HT-29 (cell line): ENCODE results near the gene SLC22A23. TPM values are rescaled to one million over a fixed set of nuclear protein-coding genes. Genes with fewer than 3 reads are reported as not detected.

Experiments used
- DNase-seq: peaks from one replicate; pipeline ENCODE4 v3.0.0-alpha.2; 2015; ENCODE audit warnings: low spot score
- total RNA-seq: library from RNA; depleted of rRNA; stranded (reverse); fragments of >200 nt; shearing (Covaris generic); gene quantifications from 2 replicates; pipeline ENCODE4 v1.2.3, GENCODE V29; 2014

The SLC22A23 gene
- total RNA-seq, 1 experiment from 2014 or later = 10.8 TPM

DNA sequence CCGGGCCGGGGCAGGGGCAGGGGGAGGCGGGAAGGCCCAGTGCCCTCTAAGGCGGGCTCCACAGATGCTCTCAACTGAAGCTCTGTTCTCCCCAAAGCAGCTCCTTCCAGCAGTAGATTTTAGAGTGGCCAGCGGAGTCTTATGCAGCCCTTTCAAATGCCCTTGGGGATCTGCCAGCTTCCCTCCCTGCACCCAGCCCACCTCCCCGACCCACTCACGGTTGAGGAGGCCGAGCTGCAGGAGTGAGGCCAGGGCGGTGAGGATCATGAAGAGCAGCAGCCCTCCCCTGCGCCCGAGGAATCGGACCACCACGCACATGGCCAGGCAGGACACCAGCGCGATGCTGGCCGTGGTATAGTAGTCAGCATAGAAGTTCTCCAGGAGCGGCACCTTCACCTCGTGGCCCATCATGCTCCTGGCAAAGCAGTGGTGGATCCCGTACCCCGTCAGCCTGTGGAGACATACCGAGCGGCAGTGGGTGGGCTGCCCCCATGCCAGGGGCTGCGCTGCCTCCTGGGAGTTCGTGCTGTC lies 170.1 kb downstream of the SLC22A23 start:
- DNase-seq = no peak

DNA sequence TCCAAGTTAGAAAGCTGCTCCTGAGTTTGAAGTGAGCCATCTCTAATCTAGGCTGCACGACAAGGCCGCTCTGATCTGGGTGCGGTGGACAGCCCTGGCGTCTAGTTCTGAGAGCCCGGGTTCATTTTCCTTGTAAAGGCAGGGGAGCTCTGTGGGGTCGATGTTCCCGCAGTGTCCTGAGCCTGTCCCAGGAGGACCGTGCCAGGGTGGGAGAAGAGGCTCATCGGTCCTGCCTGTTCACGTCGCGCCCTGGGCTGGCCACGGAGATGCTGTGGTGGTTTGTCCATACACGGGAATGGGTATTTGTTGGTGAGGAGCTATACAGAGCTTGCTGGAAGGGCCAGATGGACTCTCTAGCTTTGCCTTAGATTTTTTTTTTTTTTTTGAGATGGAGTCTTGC lies 171.1 kb downstream of the SLC22A23 start:
- no peak for DNase-seq

- no peak for DNase-seq
These were observed 171.7 kb downstream of the SLC22A23 start for GRCh38 chr6:3285049-3285639.

DNA sequence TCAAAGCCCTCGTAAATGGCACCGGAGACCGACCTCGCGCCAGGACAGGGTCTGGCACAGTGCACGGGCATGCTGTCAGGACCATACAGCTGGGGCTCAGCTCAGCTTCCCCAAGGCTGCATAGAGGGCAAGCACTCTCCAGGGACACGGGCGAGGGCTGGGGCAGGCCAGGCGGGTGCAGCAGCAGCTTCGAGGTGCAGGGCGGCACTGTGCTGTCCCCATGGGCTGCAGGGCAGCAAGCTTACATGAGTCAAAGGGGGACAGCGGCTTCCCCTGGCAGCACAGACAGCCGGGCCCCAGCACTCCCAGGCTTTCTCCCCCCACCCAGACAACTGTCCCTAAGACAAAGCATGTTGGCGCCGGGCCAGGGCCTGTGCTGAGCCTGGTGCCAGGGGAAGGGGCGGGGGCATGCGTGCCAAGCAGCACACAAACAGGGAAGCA lies 172.4 kb downstream of the SLC22A23 start:
- DNase-seq = no peak

DNA sequence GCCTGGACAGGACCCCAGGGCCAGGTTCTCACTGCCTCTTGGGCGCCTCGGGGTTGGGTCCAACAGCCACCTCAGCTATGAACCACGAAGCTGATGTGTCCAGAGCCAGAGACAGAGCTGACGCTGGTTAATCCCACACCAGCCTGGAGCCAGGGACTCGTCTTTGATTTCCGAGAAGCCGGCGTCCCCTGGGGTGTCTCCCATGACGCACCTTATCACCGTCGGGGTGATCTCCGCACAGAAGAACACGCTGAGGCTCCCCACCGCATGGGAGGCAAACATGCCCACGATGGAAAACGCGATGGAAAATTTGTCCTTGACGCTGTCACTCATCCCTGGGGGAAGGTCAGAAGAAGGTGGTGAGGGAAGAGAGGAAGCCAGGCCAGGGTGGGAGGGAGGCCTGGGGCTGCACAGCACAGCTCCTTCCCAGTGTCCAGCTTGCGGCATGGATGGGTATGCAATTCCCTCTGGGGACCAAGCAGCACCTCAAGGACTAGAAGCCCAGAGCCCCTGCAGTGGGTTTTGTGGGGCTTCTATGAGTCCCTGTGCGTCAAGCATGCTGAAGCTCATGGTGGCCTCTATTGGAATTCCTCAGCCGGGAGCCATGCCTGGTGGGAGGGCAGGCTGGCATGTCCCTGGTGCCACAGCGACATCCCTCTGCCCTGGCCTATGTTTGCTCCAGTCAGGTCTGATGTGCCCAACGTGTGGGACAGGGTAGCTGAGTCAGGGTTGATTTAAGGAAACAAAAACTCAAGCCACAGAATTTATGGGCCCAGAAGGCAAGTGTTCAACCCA lies 173.0 kb downstream of the SLC22A23 start:
- DNase-seq = no peak

- DNase-seq = no peak
These were observed 173.6 kb downstream of the SLC22A23 start for GRCh38 chr6:3283241-3283640.

- no peak for DNase-seq
These were observed 174.2 kb downstream of the SLC22A23 start for GRCh38 chr6:3282476-3283236.

- no peak for DNase-seq
These were observed 175.0 kb downstream of the SLC22A23 start for GRCh38 chr6:3281631-3282475.

- no peak for DNase-seq
These were observed 175.9 kb downstream of the SLC22A23 start for GRCh38 chr6:3280866-3281465.

DNA sequence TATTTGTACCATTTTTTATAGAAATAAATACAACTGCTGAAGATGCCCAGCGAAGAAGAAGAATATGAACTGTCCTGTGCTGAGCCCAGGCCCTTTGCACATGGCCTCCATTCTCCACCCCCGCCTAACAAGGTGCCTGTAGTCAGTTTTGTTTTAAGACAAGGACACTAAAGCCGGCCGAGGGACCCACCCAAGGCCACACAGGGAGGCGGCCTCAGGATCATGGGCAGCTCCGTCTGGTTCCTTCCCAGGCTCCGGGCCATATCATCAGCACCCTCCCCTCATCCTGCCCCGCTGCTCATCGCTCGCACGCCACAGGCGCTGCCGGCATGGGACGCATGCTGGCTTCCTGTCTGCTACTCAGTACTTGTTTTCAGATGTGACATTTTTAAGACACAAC lies 176.8 kb downstream of the SLC22A23 start:
- no peak for DNase-seq

GRCh38 chr6:3278691-3279090 lies 178.2 kb downstream of the SLC22A23 start:
- DNase-seq = no peak

GRCh38 chr6:3277851-3278416 lies 178.9 kb downstream of the SLC22A23 start:
- no peak for DNase-seq

DNA sequence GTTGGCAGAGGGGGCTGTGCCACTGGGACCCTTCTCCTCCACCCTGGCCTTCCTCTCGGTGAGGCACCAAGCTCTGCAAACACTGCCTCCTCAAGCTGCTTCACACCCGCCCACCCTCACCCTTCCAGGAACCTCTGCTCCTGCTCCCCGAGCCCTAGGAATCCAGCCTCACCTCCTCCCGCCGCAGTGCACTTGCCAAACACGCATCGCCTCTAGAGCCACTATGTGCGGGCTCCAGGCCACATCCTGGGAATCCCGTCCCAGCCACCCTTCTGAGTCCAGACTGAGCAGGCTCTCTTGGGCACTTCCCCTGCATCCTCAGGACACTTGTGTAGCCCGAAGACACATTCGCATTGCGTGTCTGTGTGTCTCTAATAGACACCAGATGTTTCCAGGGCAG lies 179.6 kb downstream of the SLC22A23 start:
- no peak for DNase-seq

DNA sequence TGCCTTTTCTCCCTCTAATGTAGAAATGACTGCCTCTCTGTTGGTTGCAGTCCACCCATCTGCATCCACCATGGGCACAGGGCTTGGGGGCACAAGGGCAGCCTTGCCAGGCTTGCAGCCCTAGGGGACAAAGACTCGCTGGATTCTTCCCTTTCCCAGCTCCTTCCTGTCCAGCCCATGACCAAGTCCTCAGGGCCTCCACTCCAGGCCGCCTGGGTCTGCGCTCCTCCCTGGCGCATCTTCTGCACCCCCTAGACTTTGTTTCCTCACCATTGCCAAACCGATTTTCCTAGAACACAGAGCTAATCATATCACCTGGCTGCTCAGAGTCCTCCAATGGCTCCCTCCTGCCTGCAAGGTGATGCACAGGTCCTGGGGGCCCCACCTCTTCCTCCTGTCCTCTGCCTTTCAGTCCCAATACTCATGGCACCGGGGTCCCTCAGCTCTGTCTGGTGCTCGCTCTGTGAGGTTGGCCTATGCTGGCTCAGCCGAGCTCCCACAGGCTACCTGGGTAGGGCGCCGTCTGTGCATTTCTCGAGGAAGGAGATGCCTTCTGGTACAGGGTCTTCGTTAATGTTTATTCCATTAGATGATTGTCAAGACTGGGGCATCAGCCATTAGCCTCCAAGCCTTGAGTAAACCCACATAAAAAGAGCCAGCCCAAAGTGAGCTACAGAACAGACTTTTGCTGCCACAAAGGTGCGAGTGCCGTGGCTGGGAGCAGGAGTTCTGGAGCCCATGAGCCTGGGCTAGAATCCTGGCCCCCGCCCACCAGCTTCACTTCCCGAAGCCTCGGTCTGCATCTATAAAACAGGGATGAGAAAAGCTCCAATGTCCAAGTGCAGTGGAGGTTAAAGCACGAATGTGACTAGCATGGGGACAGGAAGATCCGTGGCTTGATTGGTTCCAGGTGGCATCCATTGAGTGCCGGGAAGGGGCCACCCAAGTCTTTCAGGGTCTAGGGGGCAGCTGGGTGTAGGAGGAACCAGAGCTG lies 180.4 kb downstream of the SLC22A23 start:
- no peak for DNase-seq

DNA sequence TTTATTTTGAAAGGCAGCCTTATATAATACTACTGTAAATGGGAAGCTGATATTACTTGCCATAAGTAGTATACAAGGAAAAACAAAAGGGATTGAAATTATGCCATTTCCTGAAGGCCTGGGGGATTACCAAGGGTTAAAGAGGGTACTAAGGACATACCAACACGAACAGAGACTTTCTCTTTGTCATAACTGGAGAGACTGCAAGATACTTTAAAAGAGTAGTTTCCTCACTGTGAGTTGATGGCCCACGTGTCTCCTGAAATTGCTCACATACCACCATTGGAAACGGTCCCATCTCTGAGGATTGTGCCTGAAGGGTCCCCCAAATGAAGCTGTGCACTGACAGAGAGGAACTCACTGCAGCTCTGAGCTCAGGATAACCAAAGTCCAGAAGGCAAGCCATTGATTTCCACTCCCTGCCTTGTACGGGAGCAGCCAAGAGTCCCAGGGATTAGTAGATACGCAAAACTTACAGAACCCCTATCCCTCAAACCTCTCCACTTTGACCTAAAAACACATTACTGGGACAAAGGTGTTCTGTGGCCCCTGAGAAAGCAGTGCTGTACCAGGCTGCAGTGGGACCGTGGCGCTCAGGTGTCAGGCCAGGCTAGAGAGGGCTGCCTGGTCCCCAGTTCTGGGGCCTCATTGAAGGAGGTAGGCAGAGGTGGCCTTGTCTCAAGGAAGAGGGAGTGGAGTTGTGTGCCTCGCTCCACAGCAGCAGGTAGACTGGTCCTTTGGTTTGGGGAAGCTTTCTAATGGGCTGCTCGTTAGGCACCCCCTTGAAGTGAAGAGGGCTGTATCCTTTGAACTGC lies 182.9 kb downstream of the SLC22A23 start:
- DNase-seq = no peak

DNA sequence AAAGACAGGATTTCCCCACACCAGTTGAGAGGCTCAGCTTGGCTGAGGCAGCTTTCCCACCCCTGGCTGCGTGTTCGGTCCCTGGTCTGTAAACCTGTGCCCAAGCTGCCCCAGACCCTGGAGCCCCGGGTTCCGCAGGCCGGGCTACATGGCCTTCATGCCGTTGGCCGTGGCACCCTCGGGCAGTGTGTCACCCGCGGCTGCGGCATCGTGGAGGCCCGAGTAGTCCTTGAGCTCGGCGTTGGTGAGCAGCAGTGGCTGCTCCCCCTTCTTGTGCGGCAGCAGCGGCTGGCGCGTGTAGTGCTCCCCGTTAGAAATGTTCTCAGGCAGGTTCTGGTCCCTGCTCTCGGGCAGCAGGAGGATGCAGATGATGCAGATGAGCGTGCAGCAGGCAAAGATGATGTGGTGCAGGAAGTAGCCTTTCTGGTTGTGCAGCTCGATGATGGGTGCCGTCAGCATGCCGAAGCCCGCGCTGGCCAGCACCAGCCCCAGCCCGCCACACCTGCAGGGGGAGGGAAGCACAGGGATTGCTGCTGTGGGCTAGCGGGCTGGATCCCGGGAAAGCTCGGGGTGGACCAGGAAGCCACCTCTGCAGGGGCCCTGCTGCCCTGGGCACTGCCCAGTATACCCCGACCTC lies 183.8 kb downstream of the SLC22A23 start:
- DNase-seq = no peak

- DNase-seq = no peak
These were observed 185.1 kb downstream of the SLC22A23 start for GRCh38 chr6:3271756-3272155.

DNA sequence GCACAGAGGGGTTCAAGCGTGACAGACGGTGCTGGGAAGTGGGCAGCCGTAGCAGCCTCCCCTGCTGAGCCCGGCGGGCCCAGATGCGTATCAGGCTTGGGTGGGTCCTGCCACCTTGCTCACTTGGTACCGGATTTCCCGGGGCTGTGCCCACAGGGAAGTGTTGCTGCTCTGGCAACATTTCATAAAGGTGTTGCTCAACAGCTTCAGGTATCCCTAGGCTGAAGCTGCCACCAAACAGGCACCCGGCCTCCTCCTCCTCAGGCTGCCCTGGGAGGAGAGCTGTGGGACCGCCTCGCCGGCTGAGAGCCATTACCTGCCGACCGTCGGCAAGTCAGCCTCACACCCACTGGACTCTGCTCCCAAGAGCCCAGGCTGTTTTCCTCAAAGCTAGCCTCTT lies 186.6 kb downstream of the SLC22A23 start:
- DNase-seq = no peak
